Pons (tissue), 1 donor: Measurements from ENCODE around the gene GPC5.
"Not testable (repeated sequence)": the region's sequence is repeated elsewhere in the genome, so short reads cannot be mapped to it uniquely, and the experiment has no call there.

ENCODE experiments used
- DNase-seq: peaks from one replicate; pipeline ENCODE4 v3.0.0-alpha.2; 2016; ENCODE audit warnings: low spot score

GPC5 gene

GRCh38 chr13:91649456-91649855 lies 251.0 kb downstream of the GPC5 start:
- no peak for DNase-seq

- DNase-seq = no peak
Observed at GRCh38 chr13:91652404-91653301, 254.2 kb downstream of the GPC5 start.

- DNase-seq = no peak
Observed at GRCh38 chr13:91655731-91656130, 257.3 kb downstream of the GPC5 start.

GRCh38 chr13:91657283-91657682 lies 258.9 kb downstream of the GPC5 start:
- no peak for DNase-seq

GRCh38 chr13:91659256-91660075 lies 261.0 kb downstream of the GPC5 start:
- no peak for DNase-seq

- DNase-seq = no peak
Observed at GRCh38 chr13:91660076-91660415, 261.6 kb downstream of the GPC5 start.

- DNase-seq = no peak
Observed at GRCh38 chr13:91661692-91662490, 263.5 kb downstream of the GPC5 start.

GRCh38 chr13:91664039-91664438 lies 265.6 kb downstream of the GPC5 start:
- peak; percentile 16 for DNase-seq

GRCh38 chr13:91667486-91667885 lies 269.1 kb downstream of the GPC5 start:
- DNase-seq = no peak

- peak; percentile 79 for DNase-seq
Observed at GRCh38 chr13:91668866-91669495, 270.6 kb downstream of the GPC5 start.

GRCh38 chr13:91674347-91674746 lies 275.9 kb downstream of the GPC5 start:
- not testable (repeated sequence) for DNase-seq

- no peak for DNase-seq
Observed at GRCh38 chr13:91684746-91685145, 286.3 kb downstream of the GPC5 start.

GRCh38 chr13:91690944-91691343 lies 292.5 kb downstream of the GPC5 start:
- DNase-seq = no peak

- no peak for DNase-seq
Observed at GRCh38 chr13:91693466-91693865, 295.0 kb downstream of the GPC5 start.

- DNase-seq = no peak
Observed at GRCh38 chr13:91698308-91698707, 299.9 kb downstream of the GPC5 start.

GRCh38 chr13:91698767-91699166 lies 300.3 kb downstream of the GPC5 start:
- DNase-seq = no peak

GRCh38 chr13:91699863-91700262 lies 301.4 kb downstream of the GPC5 start:
- no peak for DNase-seq

GRCh38 chr13:91701975-91702374 lies 303.6 kb downstream of the GPC5 start:
- no peak for DNase-seq

GRCh38 chr13:91702411-91702810 lies 304.0 kb downstream of the GPC5 start:
- no peak for DNase-seq

- no peak for DNase-seq
Observed at GRCh38 chr13:91704398-91704797, 306.0 kb downstream of the GPC5 start.

- DNase-seq = no peak
Observed at GRCh38 chr13:91708558-91708957, 310.1 kb downstream of the GPC5 start.

GRCh38 chr13:91709180-91709579 lies 310.8 kb downstream of the GPC5 start:
- DNase-seq = no peak
